GM23248 (cell line): Measurements from ENCODE around the gene ITGB2.

Experiments used
- EZH2 ChIP-seq: fragments of 200-600 bp; sonication (generic); IDR thresholded peaks from 2 replicates; pipeline ENCODE4 v1.6.1; 2018; ENCODE audit warnings: antibody characterized with exemption, mild to moderate bottlenecking; ENCODE audit not compliant: insufficient read depth, poor library complexity, severe bottlenecking
- EZH2phosphoT487 ChIP-seq: fragments of 200-600 bp; sonication (generic); IDR thresholded peaks from 2 replicates; pipeline ENCODE4 v1.6.1; 2018; ENCODE audit warnings: antibody characterized with exemption, moderate library complexity, mild to moderate bottlenecking, low read depth; ENCODE audit not compliant: insufficient read depth

DNA sequence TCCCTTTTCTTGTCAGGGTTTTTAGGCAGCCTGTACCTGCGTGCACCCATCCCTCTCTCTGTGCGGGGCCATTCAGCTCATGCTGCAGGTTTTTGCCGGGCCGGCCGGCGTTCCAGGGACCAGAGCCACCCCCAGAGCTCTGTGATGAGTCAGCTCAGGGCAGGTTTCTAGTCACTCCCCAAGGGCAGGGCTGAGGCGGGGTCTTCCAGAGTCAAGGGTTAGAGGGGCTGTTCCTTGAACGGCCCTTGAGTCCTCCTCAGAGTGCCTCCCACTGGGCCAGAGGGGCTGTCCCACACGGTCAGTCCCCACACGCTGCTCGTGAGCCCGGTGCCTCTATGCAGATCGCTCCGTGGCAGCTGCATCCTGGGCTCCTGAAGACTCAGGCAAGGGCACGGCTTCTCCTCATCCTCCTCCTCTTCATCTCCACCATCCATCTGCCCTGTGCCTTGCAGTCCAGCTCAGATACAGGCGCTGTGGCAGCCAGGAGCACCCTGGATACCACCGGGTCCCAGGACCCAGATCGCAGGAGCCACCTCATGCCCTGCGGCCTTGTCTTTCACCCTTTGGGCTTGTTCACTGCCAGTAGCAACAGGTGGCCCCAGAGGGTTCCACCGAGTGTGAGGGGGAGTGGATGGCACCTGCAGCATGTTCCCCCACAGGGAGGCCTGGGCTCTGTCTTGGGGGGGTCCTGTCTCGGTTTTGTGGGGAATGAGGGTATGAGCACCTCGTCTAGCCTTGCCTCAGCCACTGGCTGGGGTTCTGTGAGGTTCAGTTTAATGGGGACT lies 36.5 kb upstream of the ITGB2 start:
- TF ChIP-seq EZH2phosphoT487 (no peak), EZH2 (no peak)
